Tongue (tissue), 2 donors: ENCODE results near the gene ATP1B4. TPM values are rescaled to one million over a fixed set of nuclear protein-coding genes. Genes with fewer than 3 reads are reported as not detected.

Experiments used
- DNase-seq: peaks from one replicate; pipeline ENCODE4 v3.0.0-alpha.2; 2015
- total RNA-seq: library from RNA; depleted of rRNA; stranded (reverse); fragments of >200 nt; gene quantifications from one replicate; pipeline ENCODE4 v1.2.3, GENCODE V29; 2014

ATP1B4 gene
- total RNA-seq, 1 donor from 2014 or later, result 367 TPM

- no peak for DNase-seq
Observed at GRCh38 chrX:120377179-120377578, 15.3 kb downstream of the ATP1B4 start.

GRCh38 chrX:120377715-120378114 lies 15.8 kb downstream of the ATP1B4 start:
- DNase-seq, result no peak

GRCh38 chrX:120378570-120378969 lies 16.7 kb downstream of the ATP1B4 start:
- no peak for DNase-seq

GRCh38 chrX:120379937-120380681 lies 18.2 kb downstream of the ATP1B4 start:
- DNase-seq, result no peak

- DNase-seq, result no peak
Observed at GRCh38 chrX:120380699-120381098, 18.8 kb downstream of the ATP1B4 start.

GRCh38 chrX:120401301-120401700 lies 39.4 kb downstream of the ATP1B4 start:
- no peak for DNase-seq

GRCh38 chrX:120402369-120402768 lies 40.5 kb downstream of the ATP1B4 start:
- no peak for DNase-seq

- no peak for DNase-seq
Observed at GRCh38 chrX:120406638-120407037, 44.7 kb downstream of the ATP1B4 start.

GRCh38 chrX:120408168-120408567 lies 46.3 kb downstream of the ATP1B4 start:
- DNase-seq, result no peak

- no peak for DNase-seq
Observed at GRCh38 chrX:120419463-120419862, 57.6 kb downstream of the ATP1B4 start.

GRCh38 chrX:120426599-120426998 lies 64.7 kb downstream of the ATP1B4 start:
- no peak for DNase-seq

- DNase-seq, result no peak
Observed at GRCh38 chrX:120428309-120428708, 66.4 kb downstream of the ATP1B4 start.

- DNase-seq, result no peak
Observed at GRCh38 chrX:120429776-120430540, 68.1 kb downstream of the ATP1B4 start.

Other genes with a start within 250 kb of the ATP1B4 start
- not detected for gene RHOXF1, start 246.2 kb upstream of the ATP1B4 start, total RNA-seq
- not detected for gene RHOXF2, start 203.5 kb upstream of the ATP1B4 start, total RNA-seq
- 25.2 TPM for gene ZBTB33, start 111.3 kb upstream of the ATP1B4 start, total RNA-seq
- 6.7 TPM for gene TMEM255A, start 50.6 kb upstream of the ATP1B4 start, total RNA-seq
- 149 TPM for gene LAMP2, start 107.2 kb downstream of the ATP1B4 start, total RNA-seq
- 37.2 TPM for gene CUL4B, start 198.9 kb downstream of the ATP1B4 start, total RNA-seq
- gene MCTS1, start 242.0 kb downstream of the ATP1B4 start, total RNA-seq, result 28.0 TPM